Muscle of leg (tissue), 11 donors: ENCODE measurements around the gene STOM. TPM values are rescaled to one million over a fixed set of nuclear protein-coding genes. Genes with fewer than 3 reads are reported as not detected.

Experiments used
- DNase-seq: peaks from one replicate; pipeline ENCODE4 v3.0.0; 2013
- H3K27ac ChIP-seq: one replicate; pipeline ENCODE4 v1.5.1; 2013; ENCODE audit warnings: mild to moderate bottlenecking, low read length, control low read depth
- H3K27me3 ChIP-seq: one replicate; pipeline ENCODE4 v1.6.1; 2013; ENCODE audit warnings: low read length; ENCODE audit not compliant: control insufficient read depth, insufficient read depth
- H3K36me3 ChIP-seq: one replicate; pipeline ENCODE4 v1.6.1; 2013; ENCODE audit warnings: low read length; ENCODE audit not compliant: control insufficient read depth, insufficient read depth
- H3K4me1 ChIP-seq: one replicate; pipeline ENCODE4 v1.6.1; 2013; ENCODE audit warnings: low read length; ENCODE audit not compliant: control insufficient read depth, insufficient read depth
- H3K4me3 ChIP-seq: one replicate; pipeline ENCODE4 v1.5.1; 2013; ENCODE audit warnings: low read length, control low read depth
- H3K9me3 ChIP-seq: replicated peaks from 2 replicates; pipeline ENCODE4 v1.6.1; 2013; ENCODE audit warnings: low read depth, low read length; ENCODE audit not compliant: control insufficient read depth
- whole genome bisulfite sequencing: methylation state at CpG from one replicate; pipeline ENCODE4 v1.1.5; 2013; ENCODE audit warnings: missing lambda C conversion rate; ENCODE audit not compliant: insufficient coverage; 5-methylcytosine and 5-hydroxymethylcytosine counted together
- polyA plus RNA-seq, 8 donors: library from polyadenylated mRNA; unstranded; fragments of 120-200 nt; gene quantifications; one replicate each; pipeline versions ENCODE4 v1.2.1 to v1.2.3, GENCODE V29; 2013; ENCODE audit warnings: inconsistent platforms in 1 of 8, low replicate concordance in 1 of 8; ENCODE audit not compliant: insufficient read length in 8 of 8, insufficient read depth in 1 of 8
- total RNA-seq: library from RNA; stranded (reverse); fragments of 120-200 nt; gene quantifications from one replicate; pipeline ENCODE4 v1.2.4, GENCODE V29; 2013

Gene STOM
- total and polyA plus RNA-seq, 9 donors: 51.7 to 94.5 (median 76.0) TPM

DNA sequence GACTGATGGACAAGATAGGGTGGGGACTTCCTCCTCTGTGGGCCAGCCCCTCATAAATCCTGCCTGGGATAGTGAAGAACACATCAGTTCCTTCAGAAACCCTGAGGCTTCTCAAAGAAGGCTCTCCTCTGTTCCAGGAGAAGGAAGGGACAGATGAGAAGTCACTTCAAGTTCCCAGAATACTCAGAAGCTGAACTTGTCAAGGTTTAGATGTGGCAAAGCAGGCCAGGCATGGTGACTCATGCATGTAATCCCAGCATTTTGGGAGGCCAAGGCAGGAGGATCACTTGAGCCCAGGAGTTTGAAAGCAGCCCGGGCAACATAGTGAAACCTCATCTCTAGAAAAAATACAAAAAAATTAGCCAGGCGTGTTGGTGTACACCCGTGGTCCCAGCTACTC, 38.5 kb downstream of the STOM start:
- no peaks in the 10 kb centered on the region for H3K27me3 ChIP-seq
- no peak overlapping the region for H3K4me3 ChIP-seq
- H3K4me1 ChIP-seq: peaks cover 21% of the 10 kb centered on the region
- peaks cover 77% of the 10 kb centered on the region for H3K36me3 ChIP-seq
- WGBS: no CpG with 5 or more reads among the region's 3 CpGs
- H3K27ac ChIP-seq: peak overlapping the region; percentile 42
- H3K9me3 ChIP-seq: no peaks in the 10 kb centered on the region
- no peak for DNase-seq

DNA sequence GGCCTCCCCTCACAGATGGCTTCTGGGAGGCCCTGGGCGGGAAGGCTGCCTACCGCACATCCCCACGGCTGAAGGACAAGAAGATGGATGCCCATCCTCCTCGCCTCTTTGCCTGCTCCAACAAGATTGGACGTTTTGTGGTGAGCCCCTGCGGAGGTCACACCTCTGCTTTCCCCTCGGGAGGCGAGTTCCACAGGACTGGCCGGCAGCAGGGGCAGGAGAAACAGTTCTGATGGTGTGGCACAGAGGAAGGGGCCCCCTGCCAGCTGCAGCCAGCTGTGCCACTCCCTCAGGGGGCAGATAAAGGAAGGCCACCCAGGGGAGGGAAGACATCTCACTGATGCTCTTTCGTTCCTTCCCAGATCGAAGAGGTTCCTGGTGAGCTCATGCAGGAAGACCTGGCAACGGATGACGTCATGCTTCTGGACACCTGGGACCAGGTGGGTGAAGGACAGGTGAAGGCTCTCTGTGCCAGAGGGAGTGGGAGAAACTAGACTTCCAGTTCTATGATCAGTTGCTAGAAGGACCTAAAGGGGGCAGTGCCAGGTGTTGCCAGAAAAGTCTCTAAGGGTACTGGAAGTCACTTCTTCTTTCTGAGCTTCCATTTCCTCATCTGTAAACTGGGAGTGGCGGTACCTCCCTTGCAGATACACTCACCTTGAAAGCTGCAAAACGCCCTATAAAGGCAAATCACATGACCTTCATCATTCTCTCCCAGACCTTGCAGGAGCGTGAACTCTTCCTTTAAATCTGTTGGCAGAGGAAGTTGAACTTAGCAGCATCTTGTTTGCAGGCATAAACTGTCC, 41.0 kb downstream of the STOM start:
- no peak overlapping the region for H3K4me3 ChIP-seq
- H3K9me3 ChIP-seq: no peaks in the 10 kb centered on the region
- DNase-seq: no peak
- peaks cover 87% of the 10 kb centered on the region for H3K36me3 ChIP-seq
- no peaks in the 10 kb centered on the region for H3K27me3 ChIP-seq
- H3K27ac ChIP-seq: no peak overlapping the region
- peaks cover 36% of the 10 kb centered on the region for H3K4me1 ChIP-seq
- WGBS: 78% methylated on average over 14 of the region's 16 CpGs

DNA sequence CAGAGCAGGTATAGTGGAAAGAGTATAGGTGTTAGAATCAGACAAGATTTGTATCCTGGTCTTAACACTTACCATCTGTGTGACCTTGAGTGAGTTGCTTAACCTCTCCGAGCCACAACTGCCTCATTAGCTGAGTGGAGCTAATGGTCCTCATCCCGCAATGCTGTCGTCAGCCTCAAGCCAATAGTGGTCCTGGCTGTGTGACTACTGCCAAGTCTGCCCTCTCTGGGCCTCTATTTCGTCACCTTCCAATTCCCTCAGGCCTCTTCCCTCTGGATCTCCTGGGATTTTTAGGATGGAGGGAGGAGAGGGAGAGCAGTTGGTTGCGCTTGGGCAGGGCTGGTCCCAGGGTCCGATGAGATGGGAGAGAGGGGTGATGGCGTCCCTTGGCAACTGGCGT, 41.6 kb downstream of the STOM start:
- DNase-seq: no peak
- peaks cover 36% of the 10 kb centered on the region for H3K4me1 ChIP-seq
- H3K27me3 ChIP-seq: no peaks in the 10 kb centered on the region
- H3K9me3 ChIP-seq: no peaks in the 10 kb centered on the region
- H3K4me3 ChIP-seq: no peak overlapping the region
- H3K36me3 ChIP-seq: peaks cover 89% of the 10 kb centered on the region
- 78% methylated on average over 5 of the region's 8 CpGs for WGBS
- no peak overlapping the region for H3K27ac ChIP-seq

DNA sequence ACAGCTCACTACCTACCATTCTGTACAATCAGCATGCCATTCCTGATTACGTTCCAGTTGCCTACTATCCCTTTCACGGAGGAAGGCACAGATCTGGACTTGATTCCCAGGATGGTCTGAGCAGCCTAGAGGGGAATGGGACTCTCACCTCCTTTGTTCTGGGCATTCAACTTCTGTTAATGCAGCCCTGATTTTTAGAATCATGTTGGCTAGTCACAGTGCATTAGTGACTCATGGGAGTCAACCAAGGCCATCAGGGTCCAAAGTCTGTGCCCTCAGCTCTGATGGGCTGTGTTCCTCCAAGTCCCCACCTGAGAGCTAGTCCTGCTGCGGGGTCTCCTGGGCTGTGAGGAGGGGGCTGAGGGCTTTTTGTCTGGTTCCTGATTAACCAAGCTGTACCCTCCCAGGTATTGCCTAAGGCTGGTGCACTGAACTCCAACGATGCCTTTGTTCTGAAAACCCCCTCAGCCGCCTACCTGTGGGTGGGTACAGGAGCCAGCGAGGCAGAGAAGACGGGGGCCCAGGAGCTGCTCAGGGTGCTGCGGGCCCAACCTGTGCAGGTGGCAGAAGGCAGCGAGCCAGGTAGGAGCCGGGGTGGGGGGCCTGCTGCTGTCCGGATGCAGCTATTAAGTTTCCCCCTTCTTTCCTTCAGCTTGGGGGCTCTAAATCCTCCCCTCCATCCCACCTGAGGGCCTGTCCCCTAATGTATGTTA, 43.0 kb downstream of the STOM start:
- H3K4me1 ChIP-seq: peaks cover 32% of the 10 kb centered on the region
- H3K9me3 ChIP-seq: no peaks in the 10 kb centered on the region

DNA sequence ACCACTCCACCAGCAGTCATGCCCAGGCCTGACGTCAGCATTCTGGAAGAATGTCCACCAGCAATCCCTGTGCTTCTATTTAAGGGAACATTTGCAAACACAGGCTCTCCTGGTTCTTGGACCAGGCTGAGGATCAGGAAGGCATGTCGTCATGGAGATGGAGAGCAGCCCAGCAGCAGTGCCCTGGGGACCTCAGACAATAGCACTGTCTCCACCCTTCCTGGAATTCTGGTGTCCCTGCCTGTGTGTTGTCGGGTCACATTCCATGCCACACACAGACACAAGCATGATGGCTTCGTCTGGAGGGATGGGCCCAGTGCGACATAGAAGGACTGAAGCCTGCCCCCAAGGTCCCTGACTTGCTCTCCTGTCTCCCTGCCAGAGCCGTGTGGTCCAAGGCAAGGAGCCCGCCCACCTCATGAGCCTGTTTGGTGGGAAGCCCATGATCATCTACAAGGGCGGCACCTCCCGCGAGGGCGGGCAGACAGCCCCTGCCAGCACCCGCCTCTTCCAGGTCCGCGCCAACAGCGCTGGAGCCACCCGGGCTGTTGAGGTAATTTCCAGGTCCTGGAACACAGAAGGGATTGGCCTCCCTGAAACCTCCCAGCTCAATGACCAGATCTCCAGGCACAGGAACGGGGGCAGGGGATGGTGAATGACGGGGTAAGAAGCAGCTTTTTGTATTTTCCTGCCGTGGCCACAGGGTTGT, 43.8 kb downstream of the STOM start:
- Histone ChIP-seq H3K27me3 (no peaks in the 10 kb centered on the region), H3K4me1 (peaks cover 29% of the 10 kb centered on the region), H3K9me3 (no peaks in the 10 kb centered on the region), H3K36me3 (peaks cover 88% of the 10 kb centered on the region), H3K27ac (peak overlapping the region; percentile 92), H3K4me3 (no peak overlapping the region)
- DNase-seq: peak; percentile 97
- 50% methylated on average over 12 of the region's 19 CpGs for WGBS

More for the DNA sequence above, 43.0 kb downstream of the STOM start:
- Histone ChIP-seq H3K4me3 (no peak overlapping the region), H3K27me3 (no peaks in the 10 kb centered on the region), H3K36me3 (peaks cover 90% of the 10 kb centered on the region), H3K27ac (peak overlapping the region; percentile 92)
- WGBS: 80% methylated on average over 7 of the region's 11 CpGs
- no peak for DNase-seq

GRCh38 chr9:121325387-121325786, 44.7 kb downstream of the STOM start:
- no peak for DNase-seq
- Histone ChIP-seq H3K27ac (peak overlapping the region; percentile 92), H3K9me3 (no peaks in the 10 kb centered on the region), H3K4me1 (peaks cover 29% of the 10 kb centered on the region), H3K27me3 (no peaks in the 10 kb centered on the region), H3K36me3 (peaks cover 89% of the 10 kb centered on the region), H3K4me3 (no peak overlapping the region)
- WGBS: 84% methylated on average over 7 of the region's 7 CpGs

DNA sequence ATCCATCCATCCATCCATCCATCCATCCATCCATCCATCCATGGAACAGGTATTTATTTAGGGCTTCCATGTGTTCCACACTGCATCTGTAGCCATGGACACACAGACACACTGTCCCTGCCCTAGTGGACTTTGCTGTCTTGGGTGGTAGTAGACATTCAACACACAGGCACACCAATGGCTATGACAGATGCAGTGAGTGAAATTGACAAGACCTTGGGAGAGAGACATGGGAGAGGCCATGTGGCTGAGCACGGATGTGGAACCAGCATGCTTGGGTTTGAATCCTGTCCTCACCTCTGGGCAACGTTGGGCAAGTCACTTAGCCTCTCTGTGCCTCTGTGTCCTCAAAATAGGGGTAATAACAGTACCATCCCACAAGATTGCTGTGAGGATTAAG, 45.3 kb downstream of the STOM start:
- Histone ChIP-seq H3K27me3 (no peaks in the 10 kb centered on the region), H3K4me3 (no peak overlapping the region), H3K4me1 (peaks cover 29% of the 10 kb centered on the region), H3K36me3 (peaks cover 86% of the 10 kb centered on the region), H3K9me3 (no peaks in the 10 kb centered on the region), H3K27ac (peak overlapping the region; percentile 11)
- WGBS: no CpG with 5 or more reads among the region's 2 CpGs
- no peak for DNase-seq

DNA sequence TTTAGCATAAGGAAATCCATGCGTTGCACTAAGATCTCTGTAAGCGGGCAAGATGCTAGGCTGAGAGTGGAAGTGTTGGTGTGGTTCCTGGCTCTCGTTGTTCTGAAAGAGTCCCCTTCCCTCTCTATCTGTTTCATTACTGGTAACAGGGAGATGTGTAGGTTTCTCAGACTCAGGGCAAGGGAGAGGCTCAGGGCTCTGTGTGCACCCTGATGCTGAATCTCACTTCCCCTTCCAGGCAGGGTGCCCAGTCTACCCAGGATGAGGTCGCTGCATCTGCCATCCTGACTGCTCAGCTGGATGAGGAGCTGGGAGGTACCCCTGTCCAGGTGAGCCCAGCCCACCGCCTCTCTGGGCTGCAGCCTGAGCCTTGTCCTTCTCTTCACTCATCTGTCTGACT, 45.7 kb downstream of the STOM start:
- Histone ChIP-seq H3K27ac (no peak overlapping the region), H3K4me1 (peaks cover 29% of the 10 kb centered on the region), H3K9me3 (no peaks in the 10 kb centered on the region), H3K27me3 (no peaks in the 10 kb centered on the region), H3K4me3 (no peak overlapping the region), H3K36me3 (peaks cover 82% of the 10 kb centered on the region)
- WGBS: 100% methylated on average over 2 of the region's 5 CpGs
- no peak for DNase-seq

DNA sequence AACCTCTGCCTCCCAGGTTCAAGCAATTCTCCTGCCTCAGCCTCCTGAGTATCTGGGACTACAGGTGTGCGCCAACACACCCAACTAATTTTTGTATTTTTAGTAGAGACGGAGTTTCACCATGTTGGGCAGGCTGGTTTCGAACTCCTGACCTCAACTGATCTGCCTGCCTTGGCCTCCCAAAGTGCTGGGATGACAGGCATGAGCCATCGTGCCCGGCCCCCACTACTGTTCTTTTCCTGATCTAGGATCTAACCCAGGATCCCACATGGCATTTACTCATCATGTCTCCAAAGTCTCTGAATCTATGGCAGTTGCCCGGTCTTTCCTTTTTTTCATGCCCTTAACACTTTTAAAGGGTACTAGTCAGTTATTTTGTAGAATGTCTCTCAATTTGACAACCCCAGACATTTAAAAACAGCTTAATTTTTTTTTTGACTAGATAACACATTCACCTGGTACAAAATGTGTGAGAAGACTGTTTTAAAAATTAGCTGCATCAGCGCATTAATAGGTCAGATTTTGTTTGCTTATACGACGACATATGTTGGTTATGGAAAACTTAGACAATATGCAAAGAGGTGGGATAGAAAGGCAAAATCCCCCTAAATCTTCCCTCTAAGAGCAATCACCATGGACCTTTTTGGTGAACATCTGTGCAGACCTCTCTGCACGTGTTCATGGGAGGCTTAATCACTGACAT, 46.5 kb downstream of the STOM start:
- H3K4me1 ChIP-seq: peaks cover 23% of the 10 kb centered on the region
- no peak for DNase-seq
- H3K4me3 ChIP-seq: no peak overlapping the region
- no peaks in the 10 kb centered on the region for H3K27me3 ChIP-seq
- H3K27ac ChIP-seq: no peak overlapping the region
- H3K9me3 ChIP-seq: no peaks in the 10 kb centered on the region
- 50% methylated on average over 1 of the region's 10 CpGs for WGBS
- H3K36me3 ChIP-seq: peaks cover 82% of the 10 kb centered on the region
